Activated naive CD4-positive, alpha-beta T cell treated with anti-CD3 and anti-CD28 coated beads, Interleukin-2, amount 50 U/mL, for 72 hours (primary cell): ENCODE measurements around the gene UGT2A3. TPM values are rescaled to one million over a fixed set of nuclear protein-coding genes. Genes with fewer than 3 reads are reported as not detected.
A peak's percentile ranks its signal among the peaks of the same experiment; 100 is the strongest.
"Not testable (repeated sequence)": the region's sequence is repeated elsewhere in the genome, so short reads cannot be mapped to it uniquely, and the experiment has no call there.

Experiments
- ATAC-seq, 2 donors: fragments of 150-1000 bp; cut with Tn5 transposase; 2 replicates each; pipeline ENCODE4 v1.10.0; 2021; ENCODE audit warnings: mild to moderate bottlenecking in 2 of 2, moderate library complexity in 2 of 2
- DNase-seq, 2 donors: peaks; one replicate each; pipeline ENCODE4 v3.0.0; 2021 to 2022; ENCODE audit warnings: low spot score in 2 of 2
- H3K27ac Mint-ChIP-seq, 2 donors: one replicate each; pipeline ENCODE4 v1.8.0; 2022; ENCODE audit warnings: mild to moderate bottlenecking in 2 of 2, mixed read lengths in 2 of 2
- H3K36me3 Mint-ChIP-seq, 2 donors: one replicate each; pipeline ENCODE4 v1.8.0; 2022; ENCODE audit warnings: mixed read lengths in 2 of 2
- H3K9me3 Mint-ChIP-seq, 2 donors: one replicate each; pipeline ENCODE4 v1.8.0; 2022; ENCODE audit warnings: mixed read lengths in 2 of 2
- total RNA-seq, 2 donors: library from RNA; stranded (reverse); gene quantifications; one replicate each; pipeline ENCODE4 v1.2.3, GENCODE V29; 2022

UGT2A3 gene
- total RNA-seq, 2 donors from 2014 or later: not detected

DNA sequence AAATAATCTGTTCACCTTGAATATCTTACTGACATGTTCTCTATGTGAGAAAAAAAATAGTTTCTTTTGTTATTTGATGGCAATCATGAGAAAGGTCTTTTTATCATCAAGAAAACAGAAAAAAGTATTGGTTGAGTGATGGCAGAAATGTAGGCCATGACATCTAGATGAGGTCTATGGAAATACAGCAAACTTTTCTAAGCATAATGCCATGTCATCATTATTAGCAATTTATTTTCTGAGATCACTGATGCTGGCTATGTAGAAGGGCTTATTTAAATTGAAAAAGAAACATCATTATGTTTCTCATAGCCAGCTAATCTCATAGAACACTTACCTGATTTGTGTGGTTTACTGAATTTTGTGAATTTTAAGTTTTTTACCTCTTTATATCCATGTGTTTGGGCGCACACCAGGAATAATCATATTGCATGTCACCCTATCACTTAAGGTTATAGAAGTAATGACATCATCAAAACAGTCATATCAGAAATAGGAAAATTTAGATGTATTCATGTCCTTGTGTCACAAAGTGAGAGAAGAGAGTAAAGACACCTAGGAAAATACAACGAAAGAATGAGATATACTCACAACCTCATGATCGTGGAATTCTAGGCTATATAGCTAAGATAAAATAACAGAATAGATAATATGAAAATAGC is 22.4 kb downstream of the UGT2A3 start:
- Mint-ChIP-seq H3K36me3 (no peaks in the 10 kb centered on the region), H3K9me3 (peaks cover 0 to 4% of the 10 kb centered on the region in 2 donors), H3K27ac (no peak overlapping the region)
- DNase-seq (no peak), ATAC-seq (no peak)

- H3K27ac Mint-ChIP-seq: no peak overlapping the region
- no peaks in the 10 kb centered on the region for H3K36me3 Mint-ChIP-seq
- H3K9me3 Mint-ChIP-seq: peaks cover 0 to 4% of the 10 kb centered on the region in 2 donors
- no peak for ATAC-seq
- DNase-seq: no peak
Observed at GRCh38 chr4:68927165-68927564, 24.4 kb downstream of the UGT2A3 start.

DNA sequence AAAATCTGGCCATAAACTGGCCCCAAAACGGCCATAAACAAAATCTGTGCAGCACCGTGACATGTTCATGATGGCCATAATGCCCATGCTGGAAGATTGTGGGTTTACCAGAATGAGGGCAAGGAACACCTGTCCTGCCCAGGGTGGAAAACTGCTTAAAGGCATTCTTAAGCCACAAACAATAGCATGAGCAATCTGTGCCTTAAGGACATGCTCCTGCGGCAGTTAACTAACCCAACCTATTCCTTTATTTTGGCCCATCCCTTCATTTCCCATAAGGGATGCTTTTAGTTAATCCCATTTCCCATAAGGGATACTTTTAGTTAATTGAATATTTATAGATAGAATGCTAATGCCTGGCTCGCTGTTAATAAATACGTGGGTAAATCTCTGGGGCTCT is 29.4 kb downstream of the UGT2A3 start:
- DNase-seq, H3K9me3 Mint-ChIP-seq, H3K27ac Mint-ChIP-seq, H3K36me3 Mint-ChIP-seq, ATAC-seq: not testable (repeated sequence)

GRCh38 chr4:68921051-68921450 is 30.6 kb downstream of the UGT2A3 start:
- no peak for ATAC-seq
- no peak overlapping the region for H3K27ac Mint-ChIP-seq

GRCh38 chr4:68917016-68917415 is 34.6 kb downstream of the UGT2A3 start:
- ATAC-seq (no peak), DNase-seq (no peak)
- Mint-ChIP-seq H3K27ac (no peak overlapping the region), H3K36me3 (peaks cover 0 to 6% of the 10 kb centered on the region in 2 donors), H3K9me3 (peaks cover 0 to 5% of the 10 kb centered on the region in 2 donors)

More at GRCh38 chr4:68921051-68921450, 30.6 kb downstream of the UGT2A3 start:
- H3K9me3 Mint-ChIP-seq: peaks cover 0 to 5% of the 10 kb centered on the region in 2 donors
- DNase-seq: no peak
- peaks cover 0 to 6% of the 10 kb centered on the region in 2 donors for H3K36me3 Mint-ChIP-seq

GRCh38 chr4:68912807-68913206 is 38.8 kb downstream of the UGT2A3 start:
- no peak for ATAC-seq
- no peak for DNase-seq
- Mint-ChIP-seq H3K9me3 (no peaks in the 10 kb centered on the region), H3K36me3 (no peaks in the 10 kb centered on the region), H3K27ac (no peak overlapping the region)

GRCh38 chr4:68909385-68909784 is 42.2 kb downstream of the UGT2A3 start:
- Mint-ChIP-seq H3K36me3 (no peaks in the 10 kb centered on the region), H3K9me3 (peaks cover 3 to 5% of the 10 kb centered on the region in 2 donors), H3K27ac (no peak overlapping the region)
- ATAC-seq: no peak
- no peak for DNase-seq

DNA sequence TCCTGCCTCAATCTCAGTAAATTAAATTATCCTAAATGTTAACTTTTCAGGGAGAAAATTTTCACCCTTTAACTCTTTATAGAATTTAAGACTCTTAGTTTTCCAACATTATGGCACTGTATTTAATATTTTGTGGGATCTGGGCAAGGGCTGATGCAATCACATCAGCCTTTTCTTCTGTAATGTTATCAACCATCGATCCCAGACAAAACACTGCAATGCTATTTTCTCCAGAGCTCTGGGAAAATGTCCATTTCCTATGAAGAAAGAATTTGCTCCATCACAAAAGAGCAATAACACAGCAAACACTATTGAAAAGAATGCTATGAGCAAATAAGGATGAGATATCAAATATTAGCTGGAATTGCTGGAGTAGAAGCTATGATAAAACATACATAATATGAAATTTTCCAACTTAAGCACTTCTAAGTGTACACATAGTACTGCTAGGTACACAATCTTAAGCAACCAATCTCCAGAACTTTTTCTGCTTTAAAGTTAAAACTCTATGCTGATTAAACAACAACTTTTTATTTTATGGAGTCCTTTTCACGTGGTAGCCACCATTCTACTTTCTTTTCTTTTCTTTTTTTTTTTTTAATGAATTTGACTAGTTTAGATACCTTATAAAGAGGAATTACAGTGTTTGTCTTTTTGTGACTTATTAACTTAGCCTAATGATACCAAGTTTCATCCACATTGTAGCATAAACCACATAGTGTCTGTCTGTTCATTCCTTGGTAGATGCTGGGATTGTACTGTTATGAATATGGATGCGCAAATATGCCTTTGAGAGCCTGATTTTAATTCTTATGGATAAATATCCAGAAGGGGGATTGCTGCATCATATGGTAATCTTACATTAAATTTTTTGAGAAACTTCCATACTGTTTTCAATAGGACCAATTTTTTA is 43.6 kb downstream of the UGT2A3 start:
- DNase-seq (no peak), ATAC-seq (no peak)
- Mint-ChIP-seq H3K27ac (no peak overlapping the region), H3K36me3 (no peaks in the 10 kb centered on the region), H3K9me3 (peaks cover 3 to 5% of the 10 kb centered on the region in 2 donors)

GRCh38 chr4:68907245-68907644 is 44.4 kb downstream of the UGT2A3 start:
- Mint-ChIP-seq H3K27ac (no peak overlapping the region), H3K9me3 (peaks cover 3 to 5% of the 10 kb centered on the region in 2 donors), H3K36me3 (no peaks in the 10 kb centered on the region)
- ATAC-seq: no peak
- no peak for DNase-seq

- Mint-ChIP-seq H3K9me3 (peaks cover 3 to 5% of the 10 kb centered on the region in 2 donors), H3K27ac (peak overlapping the region in 1 of 2 donors; percentile 50), H3K36me3 (no peaks in the 10 kb centered on the region)
- ATAC-seq: no peak
- DNase-seq: no peak
Observed at GRCh38 chr4:68906780-68907137, 44.8 kb downstream of the UGT2A3 start.

GRCh38 chr4:68905939-68906779 is 45.4 kb downstream of the UGT2A3 start:
- Mint-ChIP-seq H3K27ac (peak overlapping the region in 1 of 2 donors; percentile 50), H3K9me3 (peaks cover 3 to 5% of the 10 kb centered on the region in 2 donors), H3K36me3 (no peaks in the 10 kb centered on the region)
- ATAC-seq (no peak), DNase-seq (no peak)

GRCh38 chr4:68905598-68905938 is 46.0 kb downstream of the UGT2A3 start:
- Mint-ChIP-seq H3K36me3 (no peaks in the 10 kb centered on the region), H3K9me3 (peaks cover 3 to 5% of the 10 kb centered on the region in 2 donors), H3K27ac (no peak overlapping the region)
- ATAC-seq (no peak), DNase-seq (no peak)

- H3K9me3 Mint-ChIP-seq: peaks cover 3 to 5% of the 10 kb centered on the region in 2 donors
- H3K36me3 Mint-ChIP-seq: no peaks in the 10 kb centered on the region
Observed at GRCh38 chr4:68904786-68905185, 46.8 kb downstream of the UGT2A3 start.

DNA sequence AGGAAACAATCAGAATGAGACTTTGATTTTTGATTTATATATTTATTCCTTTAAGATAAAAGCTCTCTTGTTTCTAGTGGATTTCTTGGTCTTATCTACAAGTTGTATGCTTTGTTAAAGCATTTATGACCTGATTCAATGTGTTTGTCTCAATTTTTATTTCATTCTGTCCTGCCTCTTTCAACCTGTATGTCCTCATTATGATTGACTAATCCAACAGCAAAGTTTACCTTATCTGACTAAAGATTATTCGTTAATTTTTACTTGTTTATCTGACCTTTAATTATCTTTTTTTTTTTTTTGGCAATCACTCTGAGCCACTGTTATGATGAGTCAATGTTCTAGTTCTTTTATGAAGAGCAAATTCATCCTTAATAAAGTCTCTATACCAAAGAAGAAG is 54.9 kb downstream of the UGT2A3 start:
- ATAC-seq (no peak), DNase-seq (no peak)
- H3K27ac Mint-ChIP-seq: no peak overlapping the region
- H3K9me3 Mint-ChIP-seq: peaks cover 0 to 5% of the 10 kb centered on the region in 2 donors
- no peaks in the 10 kb centered on the region for H3K36me3 Mint-ChIP-seq

More at GRCh38 chr4:68904786-68905185, 46.8 kb downstream of the UGT2A3 start:
- no peak overlapping the region for H3K27ac Mint-ChIP-seq
- no peak for ATAC-seq
- no peak for DNase-seq

DNA sequence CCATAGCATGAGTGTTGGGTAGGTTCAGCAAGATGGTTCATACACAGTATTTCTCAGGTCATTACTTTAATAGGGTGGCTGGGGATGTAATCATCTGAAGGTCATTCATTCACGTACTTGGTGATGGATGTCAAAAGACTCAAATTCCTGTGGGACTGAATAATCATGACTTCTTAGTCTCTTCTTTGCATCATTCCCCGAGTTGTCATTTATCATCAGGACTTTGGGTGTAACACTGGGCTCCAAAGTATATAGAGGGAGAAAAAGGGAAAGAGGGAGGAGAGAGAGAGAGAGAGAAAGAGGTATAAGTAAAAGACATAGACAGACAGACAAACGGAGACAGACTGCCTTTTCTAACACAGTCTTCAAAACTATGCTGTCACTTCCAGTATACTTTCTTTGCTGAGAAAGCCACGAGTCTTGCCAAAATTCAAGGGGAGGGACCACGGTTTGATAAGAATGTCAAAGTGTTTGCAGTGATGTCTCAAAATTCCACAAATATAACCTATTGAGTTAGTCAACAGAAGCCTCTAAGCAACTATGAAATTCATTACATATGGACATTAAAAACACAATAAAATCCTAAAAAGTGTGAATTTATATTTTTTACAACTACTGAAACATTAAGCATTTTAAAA is 55.9 kb downstream of the UGT2A3 start:
- DNase-seq: no peak
- ATAC-seq: no peak
- H3K27ac Mint-ChIP-seq: no peak overlapping the region

DNA sequence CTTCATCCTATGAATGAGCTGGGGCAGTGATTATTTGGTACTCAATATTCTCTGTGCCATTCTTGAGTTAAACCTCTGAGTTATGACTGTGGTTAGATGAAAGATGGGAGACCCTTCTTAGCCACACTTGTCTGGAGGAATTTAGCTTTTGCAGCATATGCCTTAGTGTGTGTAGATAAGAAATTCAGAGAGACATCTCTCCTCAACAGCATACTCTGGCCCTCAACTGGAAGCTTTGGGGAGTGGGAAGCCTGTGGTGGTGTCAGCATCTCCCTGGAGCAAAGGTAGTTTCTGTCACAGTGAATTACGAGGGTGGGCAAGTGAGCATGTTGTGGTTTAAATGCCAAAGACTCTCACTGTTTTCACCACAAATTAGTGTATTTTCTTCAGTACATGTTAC is 58.7 kb downstream of the UGT2A3 start:
- Mint-ChIP-seq H3K9me3 (peaks cover 0 to 5% of the 10 kb centered on the region in 2 donors), H3K27ac (no peak overlapping the region), H3K36me3 (no peaks in the 10 kb centered on the region)
- no peak for ATAC-seq
- DNase-seq: no peak

More for the DNA sequence above, 55.9 kb downstream of the UGT2A3 start:
- Mint-ChIP-seq H3K36me3 (no peaks in the 10 kb centered on the region), H3K9me3 (peaks cover 0 to 5% of the 10 kb centered on the region in 2 donors)
